HepG2 (cell line): ENCODE measurements around the gene KISS1. TPM values are rescaled to one million over a fixed set of nuclear protein-coding genes. Genes with fewer than 3 reads are reported as not detected.

Experiments used
- HDAC1 ChIP-seq: sonication (generic); formaldehyde crosslinking; IDR thresholded peaks from 2 replicates; pipeline ENCODE4 v1.5.1; 2020; ENCODE audit warnings: mild to moderate bottlenecking, missing genetic modification reagents
- MYNN ChIP-seq: sonication (generic); formaldehyde crosslinking; IDR thresholded peaks from 2 replicates; pipeline ENCODE4 v1.4.0; 2020; ENCODE audit warnings: mild to moderate bottlenecking, low read depth, missing genetic modification reagents
- ZBTB34 ChIP-seq: sonication (generic); formaldehyde crosslinking; IDR thresholded peaks from 2 replicates; pipeline ENCODE4 v1.8.0; 2022; ENCODE audit warnings: mild to moderate bottlenecking, missing genetic modification reagents
- ZNF558 ChIP-seq: sonication (generic); formaldehyde crosslinking; IDR thresholded peaks from 2 replicates; pipeline ENCODE4 v1.9.0; 2022; ENCODE audit warnings: mild to moderate bottlenecking, missing genetic modification reagents, borderline replicate concordance
- ZNF687 ChIP-seq: sonication (generic); formaldehyde crosslinking; IDR thresholded peaks from 2 replicates; pipeline ENCODE4 v1.5.1; 2020; ENCODE audit warnings: mild to moderate bottlenecking, missing genetic modification reagents, moderate library complexity
- polyA plus RNA-seq, 8 experiments: library from polyadenylated mRNA; depleted of rRNA in 3 of 8; stranded (reverse) in 7 of 8; unstranded in 1 of 8; fragments of >200 nt; fragmentation: Illumina TruSeq in 4 of 8; extraction: Trizol in 4 of 8; gene quantifications; 2 replicates each; pipeline versions ENCODE4 v1.2.1 to v1.2.3, GENCODE V29; 2011 to 2016; ENCODE audit warnings: low read depth in 4 of 8, missing spikeins in 1 of 8, mixed read lengths in 1 of 8; ENCODE audit not compliant: insufficient read depth in 1 of 8
- total RNA-seq, 5 experiments: library from RNA; depleted of rRNA; stranded (reverse); fragments of >200 nt; fragmentation: Illumina TruSeq; extraction: Trizol; gene quantifications; 2 replicates each; pipeline ENCODE4 v1.2.3, GENCODE V29; 2016; ENCODE audit warnings: low read depth in 1 of 5

KISS1 gene
- total and polyA plus RNA-seq, 2 of the 13 experiments (the other 11 are each of a cell fraction or from before 2014, with no cell fraction given) = 0.24 to 0.80 TPM

- TF ChIP-seq ZNF687 (0 out of 2 replicates have a peak, but pooled peaks have one; percentile 47), ZBTB34 (CRISPR knock-in tag) (peak; percentile 60; the same call in 1 of the 2 replicates), MYNN (CRISPR knock-in tag) (peak; percentile 94; the same call in 1 of the 2 replicates), ZNF558 (CRISPR knock-in tag) (0 out of 2 replicates have a peak, but pooled peaks have one; percentile 38), HDAC1 (0 out of 2 replicates have a peak, but pooled peaks have one; percentile 37)
- TF ChIP-seq, all 625 proteins: peak for 11
Observed at GRCh38 chr1:204150702-204151551, 45.4 kb downstream of the KISS1 start (continued).
